ENCODE data around the gene ADGRD1.

Gene ADGRD1

DNA sequence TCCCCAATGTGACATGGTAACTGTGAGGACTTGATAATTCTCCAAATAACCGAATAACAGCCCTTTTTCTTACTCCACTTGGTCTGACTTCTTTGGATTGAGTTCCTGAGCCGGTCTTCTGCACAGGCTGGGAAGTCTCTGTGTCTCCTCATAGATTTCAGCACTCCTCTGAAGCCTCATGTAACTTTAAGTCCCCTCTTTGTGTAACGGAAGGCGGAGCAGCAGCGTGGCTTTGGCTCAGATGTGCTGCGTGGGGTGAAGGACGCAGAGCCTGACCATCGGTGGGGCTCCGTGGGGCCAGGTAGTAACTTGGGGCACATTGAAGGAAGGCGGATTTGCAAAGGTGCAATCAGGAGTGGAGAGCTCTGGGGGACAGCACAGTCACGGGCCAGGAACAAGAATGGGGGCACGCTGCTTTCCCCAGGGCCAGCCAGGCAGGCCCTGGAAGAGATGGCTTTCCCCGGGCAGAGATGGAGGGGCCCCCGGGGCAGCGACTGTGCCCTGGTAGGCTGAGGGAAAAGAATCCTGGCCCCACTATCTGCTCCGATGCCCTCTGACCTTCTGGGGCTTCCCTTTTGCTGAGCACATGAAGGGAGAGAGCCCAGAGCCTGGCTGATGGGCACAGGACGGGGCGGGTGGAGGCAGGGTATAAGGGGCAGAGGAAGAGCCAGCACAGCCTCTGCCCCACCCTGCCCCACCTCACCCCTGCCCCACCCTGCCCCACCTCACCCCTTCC, 56.9 kb downstream of the ADGRD1 start:
- H3K9ac ChIP-seq (ENCODE audit: low read depth in 1 of 2, low read length in 2 of 2), result no peak overlapping the region
- no peak overlapping the region for H3K27ac ChIP-seq (ENCODE audit: low read depth, low read length)
- H3K27me3 ChIP-seq (ENCODE audit: control insufficient read depth in 1 of 2, insufficient read depth in 2 of 2, low read length in 2 of 2), result no peaks in the 10 kb centered on the region
- no peaks in the 10 kb centered on the region for H3K36me3 ChIP-seq (ENCODE audit: control insufficient read depth in 1 of 2, insufficient read depth in 2 of 2, low read length in 2 of 2)
- H3K9me3 ChIP-seq (ENCODE audit: control insufficient read depth in 1 of 2, low read length in 2 of 2), result no peaks in the 10 kb centered on the region
- no peak overlapping the region for H3K4me3 ChIP-seq (ENCODE audit: low read depth in 1 of 2, low read length in 2 of 2)
- no peaks in the 10 kb centered on the region for H3K4me1 ChIP-seq (ENCODE audit: control insufficient read depth in 1 of 2, insufficient read depth in 2 of 2, low read length in 2 of 2)

DNA sequence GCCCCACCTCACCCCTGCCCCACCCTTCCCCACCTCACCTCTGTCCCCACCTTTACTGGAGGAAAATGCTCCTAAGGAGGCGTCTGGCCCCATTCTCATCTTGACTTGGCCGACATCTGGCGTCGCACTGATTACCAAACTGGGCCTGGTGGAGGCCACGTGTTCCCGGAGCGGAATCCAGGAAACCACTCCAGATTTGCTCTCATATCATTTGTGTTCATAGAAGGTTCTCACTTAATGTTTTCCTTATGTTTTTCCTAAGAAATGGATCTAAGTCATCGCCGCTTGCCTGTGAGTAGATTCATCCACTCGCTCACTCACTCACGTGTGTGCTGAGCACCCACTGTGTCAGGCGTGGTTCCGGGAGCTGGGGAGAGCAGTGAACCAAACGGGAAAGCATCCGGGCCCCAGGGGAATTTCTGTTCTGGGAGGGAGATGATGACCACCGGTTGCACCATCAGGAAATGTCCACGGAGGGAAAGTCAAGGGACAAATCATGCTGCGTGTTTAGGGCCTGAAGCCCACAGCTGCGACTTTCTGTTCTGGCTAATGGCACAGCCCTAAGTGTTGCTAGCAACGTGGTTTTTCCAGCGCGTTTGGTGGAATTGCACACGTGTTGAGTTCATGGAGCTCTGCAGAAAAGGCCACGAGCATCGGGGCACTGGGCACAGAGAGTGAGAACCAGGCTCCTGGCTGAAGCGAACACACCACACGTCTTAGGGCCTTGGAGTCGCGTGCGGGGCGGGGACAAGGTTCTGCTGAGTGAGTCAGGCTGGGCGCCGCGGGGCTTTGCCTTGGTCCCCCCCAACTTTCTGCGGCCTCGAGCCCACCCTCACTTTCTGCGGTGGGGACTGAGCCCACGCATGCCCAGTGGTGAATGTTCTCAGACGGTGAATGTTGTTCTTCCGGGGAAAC, 57.7 kb downstream of the ADGRD1 start:
- H3K9ac ChIP-seq (ENCODE audit: low read depth in 1 of 2, low read length in 2 of 2), result no peak overlapping the region
- H3K27ac ChIP-seq (ENCODE audit: low read depth, low read length), result no peak overlapping the region
- H3K36me3 ChIP-seq (ENCODE audit: control insufficient read depth in 1 of 2, insufficient read depth in 2 of 2, low read length in 2 of 2), result no peaks in the 10 kb centered on the region
- H3K4me3 ChIP-seq (ENCODE audit: low read depth in 1 of 2, low read length in 2 of 2), result no peak overlapping the region
- no peaks in the 10 kb centered on the region for H3K9me3 ChIP-seq (ENCODE audit: control insufficient read depth in 1 of 2, low read length in 2 of 2)
- H3K4me1 ChIP-seq (ENCODE audit: control insufficient read depth in 1 of 2, insufficient read depth in 2 of 2, low read length in 2 of 2), result no peaks in the 10 kb centered on the region
- no peaks in the 10 kb centered on the region for H3K27me3 ChIP-seq (ENCODE audit: control insufficient read depth in 1 of 2, insufficient read depth in 2 of 2, low read length in 2 of 2)

DNA sequence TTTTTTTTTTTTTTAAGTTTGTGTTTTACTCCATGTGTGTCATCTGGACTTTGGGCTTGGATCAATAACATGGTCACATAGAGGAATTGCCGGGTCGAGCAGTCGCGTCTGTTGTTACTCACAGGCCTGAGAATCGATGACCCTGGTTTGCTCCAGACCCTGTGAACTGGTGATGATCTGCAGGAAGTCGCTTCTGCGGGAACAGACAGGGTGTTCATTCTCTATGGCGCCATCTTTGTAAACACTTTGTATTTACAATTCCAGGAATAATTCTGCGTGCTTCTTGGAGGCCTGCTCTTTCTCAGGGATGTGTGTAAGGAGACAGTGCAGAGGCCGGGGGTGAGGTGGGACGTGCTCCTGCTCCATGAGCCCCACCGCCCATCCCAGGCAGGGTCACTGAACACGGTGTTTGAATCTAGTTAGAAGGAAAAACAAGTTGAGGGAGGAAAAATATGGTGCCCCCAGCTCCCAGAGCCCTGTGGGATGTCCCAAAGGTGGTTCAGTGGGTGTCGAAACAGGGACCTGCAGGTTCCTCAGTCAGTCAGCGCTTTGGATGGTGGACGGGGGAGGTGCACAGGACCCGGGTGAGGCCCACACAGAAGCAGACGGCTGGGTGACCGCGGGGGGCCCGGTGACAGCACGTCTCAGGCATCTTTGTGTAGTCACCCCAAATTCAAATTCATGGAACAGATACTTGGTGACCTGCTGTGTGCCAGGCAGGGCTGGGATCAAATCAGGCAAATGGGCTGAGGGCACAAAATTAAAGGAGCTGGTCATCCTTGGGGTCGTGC, 58.8 kb downstream of the ADGRD1 start:
- Histone ChIP-seq H3K4me1 (ENCODE audit: control insufficient read depth in 1 of 2, insufficient read depth in 2 of 2, low read length in 2 of 2) (no peaks in the 10 kb centered on the region), H3K9me3 (ENCODE audit: control insufficient read depth in 1 of 2, low read length in 2 of 2) (no peaks in the 10 kb centered on the region), H3K27me3 (ENCODE audit: control insufficient read depth in 1 of 2, insufficient read depth in 2 of 2, low read length in 2 of 2) (no peaks in the 10 kb centered on the region), H3K27ac (ENCODE audit: low read depth, low read length) (no peak overlapping the region), H3K4me3 (ENCODE audit: low read depth in 1 of 2, low read length in 2 of 2) (no peak overlapping the region), H3K9ac (ENCODE audit: low read depth in 1 of 2, low read length in 2 of 2) (no peak overlapping the region), H3K36me3 (ENCODE audit: control insufficient read depth in 1 of 2, insufficient read depth in 2 of 2, low read length in 2 of 2) (no peaks in the 10 kb centered on the region)

DNA sequence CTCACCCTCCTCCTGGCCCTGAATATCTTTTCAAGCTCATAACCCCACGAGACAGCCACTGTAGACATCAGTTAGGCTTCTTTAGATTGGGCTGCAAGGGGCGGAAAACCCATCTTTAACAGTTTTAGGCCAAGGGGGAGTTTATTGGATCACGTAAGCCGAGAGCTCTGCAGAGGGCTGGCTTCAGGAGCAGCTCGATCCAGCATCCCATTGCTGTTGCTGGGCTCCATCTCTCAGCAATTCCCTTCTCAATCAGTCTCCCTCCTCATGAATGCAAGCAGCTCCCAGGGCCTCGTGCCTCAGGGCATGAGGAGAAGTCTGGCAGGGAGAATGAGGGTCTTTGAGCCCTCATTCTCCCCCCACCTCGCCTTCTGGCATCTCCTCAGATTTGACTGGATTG, 59.4 kb downstream of the ADGRD1 start:
- H3K27me3 ChIP-seq (ENCODE audit: control insufficient read depth in 1 of 2, insufficient read depth in 2 of 2, low read length in 2 of 2), result no peaks in the 10 kb centered on the region
- H3K9ac ChIP-seq (ENCODE audit: low read depth in 1 of 2, low read length in 2 of 2), result no peak overlapping the region
- H3K4me1 ChIP-seq (ENCODE audit: control insufficient read depth in 1 of 2, insufficient read depth in 2 of 2, low read length in 2 of 2), result no peaks in the 10 kb centered on the region
- H3K27ac ChIP-seq (ENCODE audit: low read depth, low read length), result no peak overlapping the region
- no peak overlapping the region for H3K4me3 ChIP-seq (ENCODE audit: low read depth in 1 of 2, low read length in 2 of 2)
- no peaks in the 10 kb centered on the region for H3K9me3 ChIP-seq (ENCODE audit: control insufficient read depth in 1 of 2, low read length in 2 of 2)
- H3K36me3 ChIP-seq (ENCODE audit: control insufficient read depth in 1 of 2, insufficient read depth in 2 of 2, low read length in 2 of 2), result no peaks in the 10 kb centered on the region

DNA sequence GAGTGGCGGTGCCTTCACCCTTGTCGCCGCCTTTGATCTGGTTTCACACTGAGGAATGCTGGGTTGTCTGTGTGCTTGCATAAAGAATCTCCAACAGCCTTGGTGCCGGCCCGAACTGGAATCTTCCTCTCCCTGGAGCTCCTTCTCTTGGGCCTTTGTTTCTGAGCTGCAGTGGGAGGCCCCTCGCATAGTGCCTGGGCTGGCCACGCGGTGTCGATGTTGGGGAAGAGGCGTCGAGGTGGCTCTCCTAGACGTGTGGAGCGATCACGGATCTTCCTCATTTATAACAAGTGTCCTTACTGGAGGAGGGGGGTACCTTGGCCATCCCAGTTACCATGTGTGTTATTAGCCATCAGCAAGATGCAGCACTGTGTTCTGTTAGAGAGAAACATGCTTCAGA, 60.6 kb downstream of the ADGRD1 start:
- H3K27ac ChIP-seq (ENCODE audit: low read depth, low read length), result no peak overlapping the region
- no peaks in the 10 kb centered on the region for H3K9me3 ChIP-seq (ENCODE audit: control insufficient read depth in 1 of 2, low read length in 2 of 2)
- no peak overlapping the region for H3K9ac ChIP-seq (ENCODE audit: low read depth in 1 of 2, low read length in 2 of 2)
- H3K4me1 ChIP-seq (ENCODE audit: control insufficient read depth in 1 of 2, insufficient read depth in 2 of 2, low read length in 2 of 2), result no peaks in the 10 kb centered on the region
- no peaks in the 10 kb centered on the region for H3K36me3 ChIP-seq (ENCODE audit: control insufficient read depth in 1 of 2, insufficient read depth in 2 of 2, low read length in 2 of 2)
- H3K27me3 ChIP-seq (ENCODE audit: control insufficient read depth in 1 of 2, insufficient read depth in 2 of 2, low read length in 2 of 2), result no peaks in the 10 kb centered on the region
- no peak overlapping the region for H3K4me3 ChIP-seq (ENCODE audit: low read depth in 1 of 2, low read length in 2 of 2)

DNA sequence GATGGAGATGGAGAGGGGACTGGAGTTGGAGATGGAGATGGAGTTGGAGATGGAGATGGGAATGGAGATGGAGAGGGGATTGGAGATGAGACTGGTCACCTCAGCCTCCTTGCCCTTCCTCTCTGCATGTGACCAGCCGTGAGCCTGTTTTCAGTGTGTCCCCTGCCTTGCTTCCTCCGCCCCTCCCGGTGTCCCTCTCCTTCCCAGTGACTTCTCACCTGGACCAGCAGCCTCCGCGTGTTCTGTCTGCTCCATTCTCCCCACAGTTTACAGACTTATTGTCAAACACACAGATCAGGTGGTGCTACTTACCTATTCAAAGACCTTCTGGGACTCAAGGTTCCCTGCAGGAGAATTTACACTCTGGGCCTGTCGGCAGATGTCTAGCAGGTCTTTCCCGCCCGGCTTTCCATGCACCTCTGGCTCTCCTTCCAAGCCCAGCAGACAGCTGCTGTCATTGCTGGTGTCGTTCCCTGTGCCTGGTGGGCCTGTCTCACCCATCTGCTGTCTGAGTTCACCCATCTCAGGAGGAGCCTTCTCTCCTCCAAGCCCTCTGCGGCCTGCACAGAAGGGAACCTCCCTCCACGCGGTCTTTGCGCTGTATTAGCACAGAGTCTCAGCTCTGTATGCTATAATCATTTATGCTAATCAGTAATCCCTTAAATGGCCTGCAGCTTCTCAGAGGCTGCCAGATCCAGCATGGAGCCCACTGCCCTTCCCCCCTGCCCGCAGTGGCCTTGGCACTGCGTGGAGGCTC, 62.1 kb downstream of the ADGRD1 start:
- Histone ChIP-seq H3K27ac (ENCODE audit: low read depth, low read length) (no peak overlapping the region), H3K9ac (ENCODE audit: low read depth in 1 of 2, low read length in 2 of 2) (no peak overlapping the region), H3K4me1 (ENCODE audit: control insufficient read depth in 1 of 2, insufficient read depth in 2 of 2, low read length in 2 of 2) (no peaks in the 10 kb centered on the region), H3K27me3 (ENCODE audit: control insufficient read depth in 1 of 2, insufficient read depth in 2 of 2, low read length in 2 of 2) (no peaks in the 10 kb centered on the region), H3K4me3 (ENCODE audit: low read depth in 1 of 2, low read length in 2 of 2) (no peak overlapping the region), H3K36me3 (ENCODE audit: control insufficient read depth in 1 of 2, insufficient read depth in 2 of 2, low read length in 2 of 2) (no peaks in the 10 kb centered on the region), H3K9me3 (ENCODE audit: control insufficient read depth in 1 of 2, low read length in 2 of 2) (no peaks in the 10 kb centered on the region)

DNA sequence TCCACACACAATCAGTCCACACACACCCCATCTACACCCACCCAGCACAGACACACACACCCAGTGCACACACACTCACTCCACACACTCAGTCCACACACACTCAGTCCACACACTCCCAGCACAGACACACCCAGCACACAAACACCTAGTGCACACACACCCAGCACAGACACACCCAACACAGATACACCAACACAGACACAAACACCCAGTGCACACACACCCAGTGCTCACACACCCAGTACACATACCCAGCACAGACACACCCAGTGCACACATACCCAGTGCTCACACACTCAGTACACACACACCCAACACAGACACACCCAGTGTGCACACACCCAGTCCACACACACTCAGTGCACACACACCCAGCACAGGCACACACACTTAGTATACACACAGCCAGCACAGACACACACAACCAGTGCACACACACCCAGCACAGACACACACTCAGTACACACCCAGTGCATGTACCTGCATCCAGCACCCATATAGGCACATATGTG, 63.8 kb downstream of the ADGRD1 start:
- H3K36me3 ChIP-seq (ENCODE audit: control insufficient read depth in 1 of 2, insufficient read depth in 2 of 2, low read length in 2 of 2), result no peaks in the 10 kb centered on the region
- H3K9me3 ChIP-seq (ENCODE audit: control insufficient read depth in 1 of 2, low read length in 2 of 2), result no peaks in the 10 kb centered on the region
- H3K27me3 ChIP-seq (ENCODE audit: control insufficient read depth in 1 of 2, insufficient read depth in 2 of 2, low read length in 2 of 2), result no peaks in the 10 kb centered on the region
- no peak overlapping the region for H3K4me3 ChIP-seq (ENCODE audit: low read depth in 1 of 2, low read length in 2 of 2)
- no peak overlapping the region for H3K9ac ChIP-seq (ENCODE audit: low read depth in 1 of 2, low read length in 2 of 2)
- no peak overlapping the region for H3K27ac ChIP-seq (ENCODE audit: low read depth, low read length)
- no peaks in the 10 kb centered on the region for H3K4me1 ChIP-seq (ENCODE audit: control insufficient read depth in 1 of 2, insufficient read depth in 2 of 2, low read length in 2 of 2)

DNA sequence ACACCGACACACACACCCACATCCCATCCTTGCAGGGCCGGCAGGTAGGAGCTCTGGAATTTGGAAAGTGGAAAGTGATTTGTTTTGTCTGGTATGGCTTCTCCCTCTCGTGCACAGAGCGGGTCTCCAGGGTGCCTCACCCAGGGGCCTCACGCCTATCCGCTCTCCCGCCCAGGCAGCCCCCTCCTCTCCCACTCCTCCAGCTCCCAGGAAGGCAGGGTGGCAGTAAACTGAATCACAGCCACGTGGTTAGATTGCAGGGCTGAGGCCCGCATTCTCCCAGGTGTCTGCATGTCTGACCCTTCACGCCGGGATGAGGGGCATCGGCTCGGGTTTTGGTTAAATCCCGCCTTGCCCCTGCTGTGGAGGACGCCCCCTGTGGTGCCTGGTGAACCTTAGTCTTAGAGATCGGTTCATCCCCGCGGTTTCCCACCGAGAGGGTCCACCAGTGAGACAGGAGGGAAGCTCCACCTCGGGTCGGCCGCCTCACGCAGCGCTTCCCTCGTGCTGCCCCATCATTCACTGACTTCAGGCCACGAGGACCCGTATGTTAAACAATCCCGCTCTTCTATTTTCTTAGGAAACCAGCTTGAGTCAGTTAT, 64.4 kb downstream of the ADGRD1 start:
- Histone ChIP-seq H3K27ac (ENCODE audit: low read depth, low read length) (no peak overlapping the region), H3K4me3 (ENCODE audit: low read depth in 1 of 2, low read length in 2 of 2) (no peak overlapping the region), H3K9ac (ENCODE audit: low read depth in 1 of 2, low read length in 2 of 2) (no peak overlapping the region), H3K9me3 (ENCODE audit: control insufficient read depth in 1 of 2, low read length in 2 of 2) (no peaks in the 10 kb centered on the region), H3K36me3 (ENCODE audit: control insufficient read depth in 1 of 2, insufficient read depth in 2 of 2, low read length in 2 of 2) (no peaks in the 10 kb centered on the region), H3K27me3 (ENCODE audit: control insufficient read depth in 1 of 2, insufficient read depth in 2 of 2, low read length in 2 of 2) (no peaks in the 10 kb centered on the region), H3K4me1 (ENCODE audit: control insufficient read depth in 1 of 2, insufficient read depth in 2 of 2, low read length in 2 of 2) (no peaks in the 10 kb centered on the region)

DNA sequence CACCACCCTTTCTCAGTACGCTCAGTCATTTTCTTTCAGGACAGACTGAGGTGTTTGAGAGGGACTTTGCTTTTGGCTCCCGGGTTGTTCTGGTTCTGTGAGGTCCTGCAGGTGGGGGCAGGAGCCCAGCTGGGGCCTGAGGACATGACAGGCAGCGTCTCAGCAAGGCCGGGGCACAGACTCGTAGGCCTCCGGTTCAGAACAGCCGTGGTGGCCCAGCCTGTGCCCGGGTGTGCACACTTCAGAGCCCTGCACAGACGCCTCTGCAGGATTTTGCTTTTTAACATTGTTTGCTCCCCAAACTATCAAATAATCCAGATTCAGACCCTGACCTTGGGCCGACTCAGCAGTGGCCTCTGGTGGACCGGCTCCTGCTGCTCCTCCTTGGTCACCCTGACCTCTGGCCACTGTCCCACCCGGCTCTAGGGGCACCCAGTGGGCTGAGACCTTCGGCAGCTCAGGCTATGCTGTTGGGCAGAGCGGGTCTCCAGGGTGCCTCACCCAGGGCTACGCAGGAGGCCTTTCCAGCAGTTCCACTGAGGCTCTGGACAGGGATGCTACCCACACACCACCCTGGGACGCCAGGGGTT, 65.2 kb downstream of the ADGRD1 start:
- H3K36me3 ChIP-seq (ENCODE audit: control insufficient read depth in 1 of 2, insufficient read depth in 2 of 2, low read length in 2 of 2), result no peaks in the 10 kb centered on the region
- H3K27ac ChIP-seq (ENCODE audit: low read depth, low read length), result no peak overlapping the region
- no peaks in the 10 kb centered on the region for H3K4me1 ChIP-seq (ENCODE audit: control insufficient read depth in 1 of 2, insufficient read depth in 2 of 2, low read length in 2 of 2)
- no peaks in the 10 kb centered on the region for H3K27me3 ChIP-seq (ENCODE audit: control insufficient read depth in 1 of 2, insufficient read depth in 2 of 2, low read length in 2 of 2)
- H3K9me3 ChIP-seq (ENCODE audit: control insufficient read depth in 1 of 2, low read length in 2 of 2), result no peaks in the 10 kb centered on the region
- no peak overlapping the region for H3K4me3 ChIP-seq (ENCODE audit: low read depth in 1 of 2, low read length in 2 of 2)
- H3K9ac ChIP-seq (ENCODE audit: low read depth in 1 of 2, low read length in 2 of 2), result no peak overlapping the region

Measured in duodenal mucosa (tissue), 2 donors.